Smooth muscle cell (in vitro differentiated cells): ENCODE measurements around the gene ADCY2. TPM values are rescaled to one million over a fixed set of nuclear protein-coding genes. Genes with fewer than 3 reads are reported as not detected.

Experiments
- DNase-seq: peaks from one replicate; lab custom pipeline; 2025; ENCODE audit not compliant: unreplicated experiment; lab: John Stamatoyannopoulos, UW
- H2AFZ ChIP-seq: fragments of 200-600 bp; sonication (generic); 2 replicates; pipeline ENCODE4 v1.6.0; 2016; ENCODE audit warnings: antibody characterized with exemption, low read depth, mild to moderate bottlenecking
- H3F3A ChIP-seq: fragments of 200-600 bp; sonication (generic); 2 replicates; pipeline ENCODE4 v1.6.0; 2017; ENCODE audit warnings: antibody characterized with exemption, low read depth
- H3K27ac ChIP-seq: fragments of 200-600 bp; sonication (generic); 2 replicates; pipeline ENCODE4 v1.5.1; 2016; ENCODE audit warnings: low read depth, mild to moderate bottlenecking
- H3K27me3 ChIP-seq: fragments of 200-600 bp; sonication (generic); 2 replicates; pipeline ENCODE4 v1.6.1; 2016; ENCODE audit warnings: low read depth, mild to moderate bottlenecking
- H3K36me3 ChIP-seq: fragments of 200-600 bp; sonication (generic); 2 replicates; pipeline ENCODE4 v1.5.1; 2016; ENCODE audit warnings: low read depth
- H3K4me1 ChIP-seq: fragments of 200-600 bp; sonication (generic); 2 replicates; pipeline ENCODE4 v1.5.1; 2016; ENCODE audit warnings: low read depth
- H3K4me2 ChIP-seq: fragments of 200-600 bp; sonication (generic); 2 replicates; pipeline ENCODE4 v1.6.0; 2016; ENCODE audit warnings: mild to moderate bottlenecking
- H3K4me3 ChIP-seq: fragments of 200-600 bp; sonication (generic); 2 replicates; pipeline ENCODE4 v1.5.1; 2016; ENCODE audit warnings: mild to moderate bottlenecking
- H3K79me2 ChIP-seq: fragments of 200-600 bp; sonication (generic); 2 replicates; pipeline ENCODE4 v1.6.0; 2016; ENCODE audit warnings: low read depth, mild to moderate bottlenecking
- H3K9ac ChIP-seq: fragments of 200-600 bp; sonication (generic); 2 replicates; pipeline ENCODE4 v1.6.0; 2016; ENCODE audit warnings: low read depth
- H3K9me3 ChIP-seq: fragments of 200-600 bp; sonication (generic); replicated peaks from 2 replicates; pipeline ENCODE4 v1.5.1; 2016; ENCODE audit warnings: low read depth
- H4K20me1 ChIP-seq: fragments of 200-600 bp; sonication (generic); 2 replicates; pipeline ENCODE4 v1.6.0; 2016; ENCODE audit warnings: low read depth
- WGBS: methylation state at CpG from one replicate; pipeline ENCODE4 v1.1.7; 2016; ENCODE audit warnings: low lambda C conversion rate; 5-methylcytosine and 5-hydroxymethylcytosine counted together
- polyA plus RNA-seq: library from polyadenylated mRNA; unstranded; fragments of >200 nt; fragmentation: Nextera tagmentation; extraction: Ambion mirVana; gene quantifications from 2 replicates; pipeline ENCODE4 v1.2.1, GENCODE V29; 2016
- total RNA-seq: library from RNA; depleted of rRNA; stranded (reverse); fragments of >200 nt; gene quantifications from 2 replicates; pipeline ENCODE4 v1.2.3, GENCODE V29; 2014
- TF ChIP-seq, protein P1 (sequence below): fragments of 200-600 bp; sonication (generic); IDR thresholded peaks from 2 replicates; pipeline ENCODE4 v1.5.1; 2017; ENCODE audit warnings: borderline replicate concordance, mild to moderate bottlenecking, antibody characterized with exemption; ENCODE audit not compliant: insufficient read depth, poor library complexity, severe bottlenecking

ADCY2 gene
- total and polyA plus RNA-seq, 2 experiments from 2014 or later, result 2.8 to 8.0 TPM

DNA sequence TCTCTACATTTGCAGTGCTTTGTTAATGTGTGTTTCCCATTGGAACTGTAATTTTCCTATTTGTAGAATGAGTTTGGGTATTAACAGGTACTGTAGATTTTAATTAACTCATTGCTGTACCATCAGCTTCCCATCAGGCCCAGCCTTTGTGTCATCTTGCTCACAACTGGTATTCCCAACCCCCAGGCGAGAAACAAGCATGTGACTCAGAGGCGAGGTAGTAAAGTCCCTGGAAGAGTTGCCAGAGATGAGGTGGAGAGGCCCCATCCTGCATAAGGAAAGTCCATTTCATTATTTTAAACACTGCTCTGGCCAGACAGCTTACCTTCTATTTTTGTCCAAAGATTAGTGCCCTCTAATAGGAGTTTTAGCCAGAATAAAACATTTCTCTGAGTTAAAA, 29.9 kb downstream of the ADCY2 start:
- H3K9ac ChIP-seq, result no peak overlapping the region
- H4K20me1 ChIP-seq, result no peaks in the 10 kb centered on the region
- no peaks in the 10 kb centered on the region for H3K79me2 ChIP-seq
- no peaks in the 10 kb centered on the region for H3K27me3 ChIP-seq
- H3K4me1 ChIP-seq, result peaks cover 24% of the 10 kb centered on the region
- no peak overlapping the region for H3K4me2 ChIP-seq
- TF ChIP-seq, protein P1, sequence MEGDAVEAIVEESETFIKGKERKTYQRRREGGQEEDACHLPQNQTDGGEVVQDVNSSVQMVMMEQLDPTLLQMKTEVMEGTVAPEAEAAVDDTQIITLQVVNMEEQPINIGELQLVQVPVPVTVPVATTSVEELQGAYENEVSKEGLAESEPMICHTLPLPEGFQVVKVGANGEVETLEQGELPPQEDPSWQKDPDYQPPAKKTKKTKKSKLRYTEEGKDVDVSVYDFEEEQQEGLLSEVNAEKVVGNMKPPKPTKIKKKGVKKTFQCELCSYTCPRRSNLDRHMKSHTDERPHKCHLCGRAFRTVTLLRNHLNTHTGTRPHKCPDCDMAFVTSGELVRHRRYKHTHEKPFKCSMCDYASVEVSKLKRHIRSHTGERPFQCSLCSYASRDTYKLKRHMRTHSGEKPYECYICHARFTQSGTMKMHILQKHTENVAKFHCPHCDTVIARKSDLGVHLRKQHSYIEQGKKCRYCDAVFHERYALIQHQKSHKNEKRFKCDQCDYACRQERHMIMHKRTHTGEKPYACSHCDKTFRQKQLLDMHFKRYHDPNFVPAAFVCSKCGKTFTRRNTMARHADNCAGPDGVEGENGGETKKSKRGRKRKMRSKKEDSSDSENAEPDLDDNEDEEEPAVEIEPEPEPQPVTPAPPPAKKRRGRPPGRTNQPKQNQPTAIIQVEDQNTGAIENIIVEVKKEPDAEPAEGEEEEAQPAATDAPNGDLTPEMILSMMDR, result no peak
- DNase-seq, result no peak
- no peaks in the 10 kb centered on the region for H3K9me3 ChIP-seq
- H3K27ac ChIP-seq, result no peak overlapping the region
- no peaks in the 10 kb centered on the region for H3K36me3 ChIP-seq
- no peak overlapping the region for H2AFZ ChIP-seq
- peaks cover 18% of the 10 kb centered on the region for H3F3A ChIP-seq
- WGBS, result 33% methylated on average over 2 of the region's 2 CpGs
- no peak overlapping the region for H3K4me3 ChIP-seq

DNA sequence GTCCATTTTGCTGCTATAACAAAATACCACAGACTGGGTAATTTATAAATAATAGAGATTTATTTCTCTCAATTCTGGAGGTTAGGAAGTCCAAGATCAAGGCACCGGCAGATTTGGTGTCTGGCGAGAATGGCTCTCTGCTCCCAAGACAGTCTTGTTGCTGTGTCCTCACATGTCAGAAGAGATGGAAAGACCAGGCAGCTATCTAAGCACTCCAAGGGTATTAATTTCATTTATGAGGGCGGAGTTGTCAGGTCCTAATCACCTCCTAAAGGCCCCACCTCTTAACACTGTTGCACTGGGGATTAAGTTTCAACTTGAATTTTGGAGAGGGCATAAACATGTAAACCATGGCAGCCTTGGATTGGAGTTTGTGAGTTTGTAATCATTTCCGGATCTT, 30.3 kb downstream of the ADCY2 start:
- Histone ChIP-seq H3K9ac (no peak overlapping the region), H3K36me3 (no peaks in the 10 kb centered on the region), H3K79me2 (no peaks in the 10 kb centered on the region), H3K27me3 (no peaks in the 10 kb centered on the region), H3K9me3 (no peaks in the 10 kb centered on the region), H4K20me1 (no peaks in the 10 kb centered on the region), H3F3A (peaks cover 14% of the 10 kb centered on the region), H3K27ac (no peak overlapping the region), H3K4me3 (no peak overlapping the region), H3K4me1 (peaks cover 19% of the 10 kb centered on the region), H2AFZ (no peak overlapping the region), H3K4me2 (no peak overlapping the region)
- no peak for DNase-seq
- 96% methylated on average over 4 of the region's 4 CpGs for WGBS
- TF ChIP-seq, protein P1, result no peak

DNA sequence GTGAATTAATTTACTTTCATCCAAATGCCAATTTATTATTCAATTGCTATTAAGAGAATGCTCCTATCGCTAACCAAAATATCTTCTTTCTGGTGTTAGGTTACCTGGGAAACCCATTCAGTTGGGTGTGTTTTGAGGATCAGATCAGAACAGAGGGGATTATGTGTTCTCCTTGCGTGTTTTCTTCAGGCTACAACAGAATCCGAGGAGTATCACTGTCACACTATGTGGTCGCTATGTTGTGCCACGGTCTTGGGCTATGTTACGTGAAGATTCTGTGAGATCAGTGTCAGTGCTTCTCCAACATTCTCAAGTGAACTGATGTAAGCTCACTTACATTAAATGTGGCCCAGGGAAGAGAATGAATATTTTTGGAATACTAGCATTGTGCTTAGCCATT, 39.0 kb downstream of the ADCY2 start:
- Histone ChIP-seq H3K4me1 (no peaks in the 10 kb centered on the region), H3F3A (no peaks in the 10 kb centered on the region), H3K27ac (no peak overlapping the region), H3K4me3 (no peak overlapping the region), H3K9me3 (no peaks in the 10 kb centered on the region), H2AFZ (no peak overlapping the region), H3K9ac (no peak overlapping the region), H3K79me2 (no peaks in the 10 kb centered on the region), H3K36me3 (no peaks in the 10 kb centered on the region), H3K27me3 (no peaks in the 10 kb centered on the region), H3K4me2 (no peak overlapping the region), H4K20me1 (no peaks in the 10 kb centered on the region)
- 98% methylated on average over 6 of the region's 6 CpGs for WGBS
- TF ChIP-seq, protein P1, result no peak
- DNase-seq, result no peak

DNA sequence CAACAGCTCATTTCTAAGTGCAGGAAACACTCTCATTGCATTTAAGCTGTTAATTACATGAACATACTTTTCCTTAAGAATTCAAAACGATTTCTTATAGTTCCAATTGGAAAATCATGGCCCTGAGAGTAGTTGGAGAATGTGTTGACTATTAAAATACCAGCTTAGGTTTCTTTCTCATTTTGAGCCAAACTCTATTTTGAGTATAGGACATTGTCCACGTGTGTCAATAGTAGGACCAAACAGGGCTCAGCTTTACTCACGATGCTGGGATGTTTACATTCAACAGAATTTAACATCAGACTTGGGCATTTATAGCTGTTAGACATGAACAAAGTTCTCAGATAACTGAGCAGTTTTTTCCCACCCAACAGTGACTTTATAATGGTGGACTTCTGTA, 39.6 kb downstream of the ADCY2 start:
- H3K79me2 ChIP-seq, result no peaks in the 10 kb centered on the region
- DNase-seq, result no peak
- no peak overlapping the region for H3K9ac ChIP-seq
- 87% methylated on average over 3 of the region's 3 CpGs for WGBS
- H3K9me3 ChIP-seq, result no peaks in the 10 kb centered on the region
- no peak overlapping the region for H3K4me2 ChIP-seq
- H3K4me1 ChIP-seq, result no peaks in the 10 kb centered on the region
- no peaks in the 10 kb centered on the region for H3F3A ChIP-seq
- no peaks in the 10 kb centered on the region for H3K27me3 ChIP-seq
- H3K36me3 ChIP-seq, result no peaks in the 10 kb centered on the region
- H4K20me1 ChIP-seq, result no peaks in the 10 kb centered on the region
- TF ChIP-seq, protein P1, result no peak
- H2AFZ ChIP-seq, result no peak overlapping the region
- no peak overlapping the region for H3K4me3 ChIP-seq
- no peak overlapping the region for H3K27ac ChIP-seq
